Measurements from ENCODE around the gene FOSB. TPM values are rescaled to one million over a fixed set of nuclear protein-coding genes. Genes with fewer than 3 reads are reported as not detected.
A peak's percentile ranks its signal among the peaks of the same experiment; 100 is the strongest.

Gene FOSB
- total and polyA plus RNA-seq, 9 of the 15 experiments (the other 6 are each of a cell fraction or from before 2014, with no cell fraction given), result 0.11 to 2.7 (median 0.73) TPM

DNA sequence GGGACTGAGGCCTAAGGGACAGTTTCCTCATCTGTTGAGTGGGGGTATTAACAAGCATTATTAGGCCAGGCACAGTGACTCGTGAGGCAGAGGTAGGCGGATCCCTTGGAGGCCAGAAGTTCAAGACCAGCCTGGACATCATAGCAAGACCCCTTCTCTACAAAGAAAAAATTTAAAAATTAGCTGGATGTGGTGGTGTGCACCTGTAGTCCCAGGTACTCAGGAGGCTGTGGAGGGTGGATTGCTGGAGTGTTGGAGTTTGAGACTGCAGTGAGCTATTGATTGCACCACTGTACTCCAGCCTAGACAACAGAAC, 11.3 kb upstream of the FOSB start:
- H3K9me1 ChIP-seq (ENCODE audit: control insufficient read depth, insufficient read depth, low read length), result no peaks in the 10 kb centered on the region
- ATAC-seq (no peak), DNase-seq (ENCODE audit: extremely low read depth in 1 of 4, low spot score in 3 of 4) (no peak), FAIRE-seq (no peak)
- CTCF ChIA-PET (ENCODE audit: low intra/inter-chr PET ratio), result no interaction called here
- POLR2A ChIA-PET, result interaction anchor here (0.6 to 3.7 kb wide), 3 partner anchors 12 to 365 kb away, joined by 3 to 36 read pairs (median 4); partner anchors contain the start of gene FOSB
- H3K79me2 ChIP-seq (ENCODE audit: control insufficient read depth, insufficient read depth, low read length), result no peaks in the 10 kb centered on the region
- peaks cover 13 to 14% of the 10 kb centered on the region in 2 experiments for H3K4me1 ChIP-seq (replicated peaks in 1 of 2; ENCODE audit: control insufficient read depth in 2 of 2, insufficient read depth in 2 of 2, low read length in 2 of 2)
- H3K9ac ChIP-seq (ENCODE audit: insufficient read depth in 1 of 2, low read depth in 2 of 2, low read length in 2 of 2), result peak overlapping the region; percentile 66 to 89
- WGBS (ENCODE audit: insufficient coverage, low coverage, missing lambda C conversion rate), result 36% methylated on average over 2 of the region's 2 CpGs
- no peaks in the 10 kb centered on the region for H3K27me3 ChIP-seq (ENCODE audit: control insufficient read depth in 2 of 2, insufficient read depth in 2 of 2, low read length in 2 of 2)
- intact Hi-C loops (cut with micrococcal nuclease), result no loop called here
- peak overlapping the region; percentile 86 for H3K27ac ChIP-seq (ENCODE audit: extremely low read depth, low read depth, low read length)
- no peak overlapping the region for H3K4me3 ChIP-seq
- no TSS peak for BruUV-seq (replicated peaks)
- peak overlapping the region; percentile 94 for H2AFZ ChIP-seq (ENCODE audit: low read depth, low read length)
- H3K36me3 ChIP-seq (ENCODE audit: control insufficient read depth, insufficient read depth, low read length), result no peaks in the 10 kb centered on the region
- no peaks in the 10 kb centered on the region for H3K9me3 ChIP-seq (replicated peaks; ENCODE audit: control insufficient read depth, insufficient read depth, low read depth, low read length)
- peak overlapping the region; percentile 64 for H3K4me2 ChIP-seq (ENCODE audit: insufficient read depth, low read length)
- H4K20me1 ChIP-seq (replicated peaks; ENCODE audit: control insufficient read depth, insufficient read depth, low read length), result no peaks in the 10 kb centered on the region
- in situ Hi-C loops (cut with MboI), result no loop called here
- 0 out of 4 replicates have a peak, but pooled peaks of 1 of the 2 experiments have one; percentile 4 for TF ChIP-seq NRF1 (conservative IDR thresholded peaks at IDR 0.05 in 1 of 2, IDR thresholded peaks at IDR 0.05 in 1 of 2)
- TF ChIP-seq ZNF212 (CRISPR knock-in tag; IDR thresholded peaks at IDR 0.05), result no peak
- no peak for TF ChIP-seq ERF (CRISPR knock-in tag; IDR thresholded peaks at IDR 0.05)
- no peak for TF ChIP-seq NUFIP1 (IDR thresholded peaks at IDR 0.05; ENCODE audit: partially characterized antibody)
- no peak for TF ChIP-seq YBX1 (IDR thresholded peaks at IDR 0.05)
- peak; percentile 60 for TF ChIP-seq PHF20 (IDR thresholded peaks at IDR 0.05; ENCODE audit: partially characterized antibody)
- TF ChIP-seq CBX2 (IDR thresholded peaks at IDR 0.05; ENCODE audit: insufficient read depth, low read length, poor library complexity, severe bottlenecking), result no peak
- 0 out of 4 replicates have a peak, but pooled peaks of 1 of the 2 experiments have one; percentile 42 for TF ChIP-seq KDM1A (IDR thresholded peaks at IDR 0.05)
- TF ChIP-seq SRSF3 (IDR thresholded peaks at IDR 0.05; ENCODE audit: insufficient read depth, low read length), result no peak
- TF ChIP-seq PRDM10 (IDR thresholded peaks at IDR 0.05; ENCODE audit: partially characterized antibody), result no peak
- TF ChIP-seq BCOR (IDR thresholded peaks at IDR 0.05), result peak; percentile 80
- no peak for TF ChIP-seq PKNOX1 (IDR thresholded peaks at IDR 0.05)
- TF ChIP-seq RBFOX2 (IDR thresholded peaks at IDR 0.05; ENCODE audit: low read depth, low read length), result no peak
- TF ChIP-seq, protein P1, sequence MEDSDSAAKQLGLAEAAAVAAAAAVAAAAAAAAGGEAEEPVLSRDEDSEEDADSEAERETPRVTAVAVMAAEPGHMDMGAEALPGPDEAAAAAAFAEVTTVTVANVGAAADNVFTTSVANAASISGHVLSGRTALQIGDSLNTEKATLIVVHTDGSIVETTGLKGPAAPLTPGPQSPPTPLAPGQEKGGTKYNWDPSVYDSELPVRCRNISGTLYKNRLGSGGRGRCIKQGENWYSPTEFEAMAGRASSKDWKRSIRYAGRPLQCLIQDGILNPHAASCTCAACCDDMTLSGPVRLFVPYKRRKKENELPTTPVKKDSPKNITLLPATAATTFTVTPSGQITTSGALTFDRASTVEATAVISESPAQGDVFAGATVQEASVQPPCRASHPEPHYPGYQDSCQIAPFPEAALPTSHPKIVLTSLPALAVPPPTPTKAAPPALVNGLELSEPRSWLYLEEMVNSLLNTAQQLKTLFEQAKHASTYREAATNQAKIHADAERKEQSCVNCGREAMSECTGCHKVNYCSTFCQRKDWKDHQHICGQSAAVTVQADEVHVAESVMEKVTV (CRISPR knock-in tag; IDR thresholded peaks at IDR 0.05), result no peak
- TF ChIP-seq ZBTB5 (IDR thresholded peaks at IDR 0.05), result no peak
- TF ChIP-seq COPS2 (conservative IDR thresholded peaks at IDR 0.05), result no peak
